NCI-H2081 (cell line): ENCODE measurements around the gene BAZ1B.
"Not testable (repeated sequence)": the region's sequence is repeated elsewhere in the genome, so short reads cannot be mapped to it uniquely, and the experiment has no call there.

Experiments used
- DNase-seq, 2 experiments: peaks; one replicate each; lab custom pipeline; 2025; lab: John Stamatoyannopoulos, UW

The BAZ1B gene

DNA sequence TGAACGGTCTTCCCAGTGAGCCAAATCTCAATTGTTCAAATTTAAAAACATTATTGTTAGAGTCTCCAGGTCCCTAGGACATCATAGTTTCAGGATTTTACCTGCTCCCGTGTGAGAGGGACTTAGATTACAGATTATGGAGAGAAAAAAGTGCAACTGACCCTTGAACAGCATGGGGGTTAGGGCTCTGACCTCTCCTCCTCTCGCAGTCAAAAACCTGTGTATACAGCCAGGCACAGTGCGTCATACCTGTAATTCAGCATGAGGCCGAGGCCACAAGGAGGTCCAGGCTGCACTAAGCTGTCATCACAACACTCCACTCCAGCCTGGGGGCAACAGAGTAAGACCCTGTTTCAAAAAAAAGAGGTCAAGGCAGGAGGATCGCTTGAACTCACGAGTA is 25.5 kb downstream of the BAZ1B start:
- no peak for DNase-seq

DNA sequence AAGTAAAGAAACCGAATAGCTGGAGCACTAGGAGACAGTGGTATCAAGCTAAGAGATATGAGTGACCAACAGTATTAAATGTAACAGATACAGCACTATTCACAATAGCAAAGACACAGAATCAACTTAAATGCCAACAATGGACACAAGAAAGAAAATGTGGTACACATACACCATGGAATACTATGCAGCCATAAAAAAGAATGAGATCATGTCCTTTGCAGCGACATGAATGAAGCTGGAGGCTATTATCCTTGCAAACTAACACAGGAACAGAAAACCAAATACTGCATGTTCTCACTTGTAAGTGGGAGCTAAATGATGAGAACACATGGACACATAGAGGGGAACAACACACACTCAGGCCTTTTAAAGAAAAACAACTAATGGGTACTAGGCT is 26.6 kb downstream of the BAZ1B start:
- not testable (repeated sequence) for DNase-seq

DNA sequence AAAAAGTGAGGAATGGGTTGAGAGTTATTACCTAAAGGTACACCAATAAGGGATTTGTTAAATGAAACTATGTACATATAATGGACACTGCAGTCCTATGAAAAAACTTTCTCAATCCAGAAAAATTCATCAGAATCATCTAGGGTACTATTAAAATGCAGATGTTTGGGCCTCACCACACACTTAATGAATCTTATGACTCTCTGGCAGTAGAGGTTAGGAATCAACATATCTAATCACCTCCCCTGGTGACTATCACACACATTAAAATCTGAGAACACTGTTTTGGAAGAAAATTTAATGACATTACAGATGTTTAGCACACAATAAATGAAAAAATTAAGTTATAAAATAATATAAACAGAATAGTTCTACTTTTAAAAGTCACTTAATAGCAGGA is 32.1 kb downstream of the BAZ1B start:
- DNase-seq, result no peak

DNA sequence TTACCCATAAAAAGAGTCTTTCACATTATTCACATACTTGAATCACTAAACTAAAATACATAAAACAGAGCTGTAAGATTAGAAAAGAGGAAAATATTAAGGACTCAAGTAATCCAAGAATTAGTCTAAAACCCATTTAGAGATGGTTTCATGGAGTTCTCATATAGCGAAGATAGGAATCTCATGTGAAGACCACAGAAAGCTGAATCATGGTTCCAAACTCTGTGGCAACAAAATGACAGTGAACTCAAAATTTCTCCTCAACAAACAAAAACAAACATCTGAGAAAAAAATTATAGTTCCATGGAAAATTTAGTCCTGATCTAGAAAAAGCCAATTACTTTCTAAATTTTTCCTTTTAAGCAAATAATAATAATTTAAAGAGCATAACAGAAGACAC is 34.6 kb downstream of the BAZ1B start:
- DNase-seq, result no peak

DNA sequence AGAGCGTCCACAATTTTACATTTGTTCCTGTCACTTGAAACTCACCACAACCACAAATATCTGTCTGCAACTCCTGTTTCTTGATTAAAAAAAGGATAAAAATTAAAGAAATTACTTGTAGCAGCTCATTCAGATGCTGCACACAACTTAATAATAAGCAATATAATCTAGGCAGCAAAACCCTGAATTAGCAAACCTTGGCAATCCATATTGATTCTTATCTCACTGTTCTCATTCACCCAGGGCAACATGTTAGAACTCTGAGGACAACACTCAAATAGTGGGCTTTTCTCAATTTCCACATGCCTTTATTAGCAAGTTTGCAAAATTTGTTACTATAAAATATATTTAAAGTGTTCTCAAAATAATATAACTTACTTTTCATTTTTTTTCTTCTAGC is 38.9 kb downstream of the BAZ1B start:
- DNase-seq, result no peak

DNA sequence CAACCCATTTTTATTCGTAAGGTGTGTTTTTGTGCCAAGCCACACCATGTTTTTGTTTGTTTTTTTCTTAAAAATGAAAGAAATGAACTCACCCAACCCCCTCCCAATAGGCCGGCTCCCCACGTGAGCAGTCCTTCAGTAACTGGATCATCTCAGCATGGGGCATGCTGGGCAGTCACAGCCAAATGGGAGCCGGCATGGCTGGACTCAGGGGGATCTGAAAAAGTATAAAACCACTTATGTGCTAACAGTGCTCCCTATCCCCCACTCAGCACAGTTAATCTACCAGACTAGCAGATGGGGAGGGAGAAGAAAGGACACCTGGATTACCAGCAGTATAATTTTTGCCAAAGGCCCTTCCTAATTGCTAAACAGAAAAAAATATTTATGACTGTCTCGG is 39.3 kb downstream of the BAZ1B start:
- no peak for DNase-seq

DNA sequence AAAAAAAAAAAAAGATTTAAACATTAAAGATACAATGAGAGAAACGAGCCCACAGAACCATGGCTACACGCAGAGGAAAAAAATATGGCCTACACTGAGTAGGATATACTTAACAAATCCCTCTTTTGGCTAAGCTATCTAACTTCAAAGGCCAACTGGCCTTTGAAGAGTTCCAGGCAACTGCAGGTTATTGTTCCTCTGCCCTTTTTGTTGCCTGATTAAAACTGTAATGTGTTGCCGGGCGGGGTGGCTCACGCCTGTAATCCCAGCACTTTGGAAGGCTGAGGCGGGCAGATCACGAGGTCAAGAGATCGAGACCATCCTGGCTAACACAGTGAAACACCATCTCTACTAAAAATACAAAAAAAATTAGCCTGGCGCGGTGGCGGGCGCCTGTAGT is 40.6 kb downstream of the BAZ1B start:
- not testable (repeated sequence) for DNase-seq

DNA sequence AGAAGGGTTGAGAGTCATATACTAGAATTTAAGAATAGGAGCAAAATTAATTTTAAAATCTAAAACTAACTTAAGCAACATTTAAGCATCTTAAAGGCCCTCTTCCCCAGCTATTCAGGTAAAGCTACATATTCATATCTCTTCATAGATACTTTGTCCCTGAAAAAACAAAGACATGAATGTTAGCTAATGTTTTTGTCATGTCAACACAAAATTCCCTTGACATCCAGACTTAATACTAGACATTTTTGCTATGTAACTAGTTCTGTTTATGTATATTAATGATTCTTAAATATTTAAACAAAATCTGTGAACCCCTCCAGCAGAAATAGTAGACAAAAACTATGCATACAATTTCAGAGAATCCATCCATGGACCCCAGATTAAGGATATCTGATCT is 43.5 kb downstream of the BAZ1B start:
- no peak for DNase-seq

DNA sequence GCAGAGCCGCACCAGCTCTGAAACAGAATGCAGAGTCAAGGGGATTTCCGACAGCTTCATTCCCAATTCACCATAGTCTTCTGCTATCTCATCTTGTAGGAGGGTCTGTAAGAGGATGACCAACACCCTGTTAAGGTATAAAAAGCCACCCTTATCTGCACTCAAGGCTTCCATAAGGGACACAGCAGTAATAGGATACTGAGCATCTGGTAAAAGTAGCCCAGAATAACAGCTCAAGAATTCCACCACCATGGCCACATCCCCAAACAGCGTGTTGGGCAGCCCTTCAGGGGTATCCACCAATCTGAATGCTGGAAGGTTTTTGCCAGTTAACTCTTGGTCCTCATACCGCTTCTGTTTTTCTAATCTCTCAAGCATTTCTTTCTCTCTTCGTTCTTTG is 44.7 kb downstream of the BAZ1B start:
- no peak for DNase-seq

DNA sequence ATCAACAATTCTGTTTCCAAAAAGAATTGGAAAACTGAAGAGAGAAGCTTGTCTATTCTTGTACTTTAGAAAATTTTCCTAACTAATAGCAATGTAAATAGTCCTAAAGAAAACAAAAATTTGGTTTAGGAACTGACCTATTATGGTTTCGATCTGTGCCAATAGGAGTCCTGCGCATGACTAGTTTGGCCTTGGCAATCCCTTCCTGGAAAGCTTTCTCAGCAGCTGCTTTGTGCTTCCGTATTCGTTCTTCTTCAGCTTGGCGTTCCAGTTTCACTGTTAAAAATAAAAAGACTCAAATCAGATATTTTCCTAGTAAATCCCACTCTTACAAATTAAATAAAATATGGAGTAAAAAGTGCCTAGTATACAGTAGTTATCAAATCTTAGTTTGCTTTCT is 51.9 kb downstream of the BAZ1B start:
- DNase-seq, result no peak

DNA sequence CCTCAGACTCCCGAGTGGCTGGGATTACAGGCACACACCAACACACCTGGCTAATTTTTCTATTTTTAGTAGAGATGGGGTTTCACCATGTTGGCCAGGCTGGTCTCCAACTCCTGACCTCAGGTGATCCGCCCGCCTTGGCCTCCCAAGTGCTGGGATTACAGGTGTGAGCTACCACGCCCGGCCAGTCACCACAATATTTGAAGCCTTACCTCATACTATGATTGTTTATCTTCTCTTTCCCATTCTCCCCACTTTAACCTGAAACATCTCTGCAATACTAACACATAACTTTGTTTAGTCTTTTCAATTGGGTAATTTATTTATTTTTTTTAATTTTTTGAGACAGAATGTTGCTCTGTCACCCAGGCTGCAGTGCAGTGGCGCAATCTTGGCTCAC is 55.0 kb downstream of the BAZ1B start:
- not testable (repeated sequence) for DNase-seq

DNA sequence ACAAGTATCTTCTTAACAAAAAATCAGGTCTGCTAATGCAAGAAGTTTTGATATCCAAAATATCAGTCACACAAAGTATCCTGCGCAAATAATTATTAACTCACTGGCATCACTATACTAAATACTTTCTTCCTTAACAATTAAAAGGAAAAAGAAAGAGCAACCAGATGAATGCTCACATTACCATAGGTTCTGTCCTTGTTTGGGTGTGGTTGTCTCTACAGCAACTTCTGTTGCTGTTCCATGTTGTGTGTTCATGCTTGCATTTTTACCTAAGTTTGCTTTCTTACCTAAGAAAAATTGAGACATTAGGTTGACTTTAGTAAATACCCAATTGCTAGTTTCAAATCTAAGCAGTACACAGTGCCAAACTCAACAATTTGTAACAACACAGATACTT is 56.0 kb downstream of the BAZ1B start:
- no peak for DNase-seq

DNA sequence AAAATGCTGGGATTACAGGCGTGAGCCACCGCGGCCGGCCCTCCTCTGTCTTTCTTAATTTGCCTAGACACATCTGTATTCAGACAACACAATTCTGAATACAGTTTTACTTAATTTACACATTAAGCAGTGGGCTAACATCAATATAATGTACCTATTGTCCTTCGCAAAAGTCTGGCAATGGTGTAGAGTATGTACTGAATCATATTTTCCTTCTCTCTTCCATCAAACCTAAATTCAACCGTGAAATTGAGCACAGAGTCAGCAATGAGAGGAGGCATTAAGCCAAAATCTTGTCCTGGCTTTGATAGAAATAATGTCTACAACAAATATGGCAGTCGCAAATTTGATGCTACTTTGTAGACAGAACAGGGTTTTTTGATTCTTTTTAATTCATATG is 58.1 kb downstream of the BAZ1B start:
- DNase-seq, result no peak

DNA sequence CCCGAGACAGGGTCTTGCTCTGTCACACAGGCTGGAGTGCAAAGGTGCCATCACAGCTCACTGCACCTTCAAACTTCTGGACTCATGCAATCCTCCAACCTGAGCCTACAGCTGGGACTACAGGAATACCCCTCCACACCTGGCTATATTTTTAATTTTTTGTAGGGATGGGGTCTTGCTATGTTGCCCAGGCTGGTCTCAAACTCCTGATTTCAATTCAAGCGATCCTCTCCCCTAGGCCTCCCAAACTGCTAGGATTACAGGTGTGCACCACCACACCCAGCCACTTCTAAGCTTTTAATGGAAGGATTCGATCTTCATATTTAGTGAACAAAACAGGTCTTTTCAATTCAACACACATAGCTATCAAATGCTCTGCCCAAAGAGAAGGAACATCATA is 58.8 kb downstream of the BAZ1B start:
- DNase-seq, result no peak

DNA sequence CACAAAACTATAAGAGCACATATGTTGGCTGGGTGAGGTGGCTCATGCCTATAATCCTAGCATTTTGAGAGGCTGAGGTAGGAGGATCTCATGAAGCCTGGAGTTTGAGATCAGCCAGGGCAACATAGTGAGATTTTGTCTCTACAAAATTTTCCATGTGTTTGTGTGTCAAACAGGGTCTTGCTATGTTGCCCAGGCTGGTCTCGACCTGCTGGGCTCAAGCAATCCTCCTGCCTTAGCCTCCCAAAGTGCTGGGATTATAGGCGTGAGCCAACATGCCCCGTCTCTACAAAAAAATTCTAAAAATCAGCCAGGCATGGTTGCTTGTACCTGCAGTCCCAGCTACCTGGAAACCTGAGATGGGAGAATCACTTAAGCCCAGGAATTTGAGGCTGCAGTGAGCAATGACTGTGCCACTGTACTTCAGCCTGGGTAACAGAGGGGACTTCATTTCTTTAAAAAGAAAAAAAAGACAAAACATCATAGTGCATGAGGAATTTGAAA is 60.3 kb downstream of the BAZ1B start:
- DNase-seq, result no peak

DNA sequence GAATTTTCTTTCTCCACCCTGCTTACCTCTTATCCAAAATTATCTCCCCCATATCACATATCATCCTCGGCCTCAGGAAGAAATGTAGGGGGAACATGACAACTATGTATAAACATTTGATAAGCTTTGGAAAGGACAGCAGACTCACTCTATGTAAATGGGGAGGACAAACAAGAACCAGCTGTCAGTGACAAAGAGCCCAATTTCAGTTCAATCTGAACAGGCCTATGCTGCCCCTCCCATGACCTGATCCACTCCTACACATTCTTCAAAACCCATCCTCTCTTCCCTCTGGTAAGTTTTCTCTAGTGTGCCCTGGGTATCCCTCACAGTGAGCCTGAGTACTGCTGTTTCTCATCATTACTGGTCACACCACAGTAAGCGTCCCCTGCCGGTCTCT is 67.7 kb downstream of the BAZ1B start:
- DNase-seq, result no peak

DNA sequence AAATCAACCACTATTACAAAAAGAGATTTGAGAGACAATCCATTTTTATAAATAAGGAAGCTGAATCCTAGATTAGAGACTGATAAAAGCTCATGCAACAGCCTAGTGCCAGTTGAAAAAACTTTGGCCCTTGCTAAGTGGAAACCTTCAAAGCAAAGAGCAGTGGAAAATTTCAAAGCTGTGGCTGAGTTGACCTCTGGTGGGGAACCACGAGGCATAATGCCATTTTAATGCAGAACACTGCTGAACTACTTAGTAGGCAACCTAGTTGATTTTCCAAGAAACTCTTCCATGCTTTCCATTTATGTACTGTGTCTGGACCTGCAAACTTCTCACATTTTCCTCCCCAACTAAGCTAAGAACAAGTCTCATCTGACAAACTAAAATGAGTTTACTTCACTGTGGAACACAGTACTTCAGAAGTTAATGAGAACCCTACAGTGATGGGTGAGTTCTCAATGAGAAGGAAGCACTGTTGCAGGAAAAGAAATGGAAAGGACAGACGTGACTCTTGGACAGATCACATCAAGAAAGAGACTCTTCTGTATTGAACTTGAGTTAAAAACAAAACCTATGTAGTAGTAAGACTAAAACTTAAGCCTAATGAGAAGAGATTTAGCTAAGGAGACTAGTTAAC is 69.0 kb downstream of the BAZ1B start:
- no peak for DNase-seq

DNA sequence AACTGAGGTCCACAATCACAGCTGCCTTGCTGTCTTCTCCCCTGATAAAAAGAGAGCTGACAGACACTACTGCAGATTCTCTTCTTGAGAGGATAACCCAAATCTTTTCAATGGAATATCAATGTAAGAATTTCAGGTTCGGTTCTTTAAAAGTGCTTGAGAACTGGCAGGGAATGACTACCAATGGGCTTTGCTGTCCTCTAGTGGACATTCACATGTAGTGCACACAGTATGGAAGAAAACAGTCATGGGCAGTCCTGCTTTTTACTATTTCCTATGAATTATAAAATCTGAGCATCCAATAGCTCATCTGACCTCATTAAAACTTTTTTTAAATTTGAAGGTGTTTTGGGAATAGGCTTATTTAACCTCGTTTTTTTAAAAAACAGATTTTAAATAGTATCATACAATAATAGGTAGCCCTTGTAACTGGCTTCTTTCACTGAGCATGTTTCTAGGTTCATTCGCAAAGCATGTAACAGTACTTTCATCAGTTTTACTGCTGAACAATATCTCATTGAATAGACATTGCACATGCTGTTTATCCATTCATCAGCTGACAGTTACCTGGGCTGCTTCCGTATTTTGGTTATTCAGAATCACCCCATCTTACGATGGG is 70.2 kb downstream of the BAZ1B start:
- DNase-seq, result peak; percentile 54 to 67

DNA sequence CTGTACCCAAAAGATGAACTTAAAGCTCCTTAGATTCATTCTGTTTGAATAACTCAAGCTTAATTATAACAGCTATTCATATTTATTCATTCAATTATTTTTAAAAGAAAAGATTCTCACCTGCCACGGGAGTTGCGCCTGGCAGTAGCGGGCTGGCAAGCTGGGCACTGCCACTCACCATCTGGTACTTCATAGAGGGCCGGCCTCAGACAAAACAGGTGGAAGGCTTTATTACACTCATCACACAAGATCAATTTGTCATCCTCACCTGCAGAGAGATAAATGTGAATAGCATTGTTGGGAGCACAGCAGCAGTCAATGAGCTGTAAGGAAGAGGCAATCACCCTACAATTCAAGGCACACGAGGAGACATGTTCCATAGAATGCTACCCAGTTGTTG is 72.7 kb downstream of the BAZ1B start:
- DNase-seq, result peak; percentile 91 to 98

DNA sequence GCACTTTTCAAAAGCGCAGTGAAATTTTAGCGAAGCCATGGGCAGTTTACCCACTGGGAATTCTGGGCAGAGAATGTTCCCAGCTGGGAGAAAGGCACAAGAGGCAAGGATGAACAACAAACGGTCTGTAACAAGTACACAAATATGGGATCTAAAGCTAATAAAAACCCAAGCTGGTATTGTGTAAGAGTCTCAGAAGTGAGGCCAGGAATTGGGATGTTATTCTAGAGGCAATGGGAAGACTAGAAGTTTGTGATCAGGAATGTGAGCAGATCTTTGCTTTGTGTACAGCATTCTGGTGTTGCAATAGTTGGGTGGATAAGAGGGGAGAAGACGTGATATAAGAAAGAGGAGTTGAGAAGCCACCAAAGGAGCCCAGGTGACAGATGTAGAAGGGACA is 73.5 kb downstream of the BAZ1B start:
- DNase-seq, result no peak

DNA sequence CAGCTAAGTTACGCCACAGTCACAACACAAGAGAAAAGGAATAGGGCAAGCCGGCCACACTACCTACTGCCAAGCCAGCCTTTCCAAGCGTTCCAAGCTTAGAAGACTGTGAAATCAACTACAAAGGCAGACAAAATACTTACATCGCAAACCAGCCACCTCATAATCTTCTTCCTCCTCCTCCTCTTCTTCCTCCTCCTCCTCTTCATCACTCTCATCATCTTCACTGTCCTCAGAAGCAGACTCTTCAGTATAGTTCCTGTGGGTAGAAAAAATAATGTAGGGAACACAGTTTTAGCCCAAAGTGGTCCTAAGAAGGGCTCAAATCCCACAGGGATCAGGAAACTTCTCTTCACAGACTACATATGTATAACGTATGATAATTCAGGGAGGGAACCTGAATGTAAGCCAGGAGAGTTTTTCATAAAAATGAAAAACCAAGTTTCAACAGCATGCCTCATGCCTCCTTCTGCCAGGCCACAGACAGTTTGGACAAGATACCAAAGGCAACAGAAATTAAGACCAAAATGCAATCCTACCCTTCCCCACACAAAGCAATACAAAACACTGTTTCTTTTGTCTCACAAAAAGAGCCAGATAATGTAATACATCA is 74.9 kb downstream of the BAZ1B start:
- no peak for DNase-seq

DNA sequence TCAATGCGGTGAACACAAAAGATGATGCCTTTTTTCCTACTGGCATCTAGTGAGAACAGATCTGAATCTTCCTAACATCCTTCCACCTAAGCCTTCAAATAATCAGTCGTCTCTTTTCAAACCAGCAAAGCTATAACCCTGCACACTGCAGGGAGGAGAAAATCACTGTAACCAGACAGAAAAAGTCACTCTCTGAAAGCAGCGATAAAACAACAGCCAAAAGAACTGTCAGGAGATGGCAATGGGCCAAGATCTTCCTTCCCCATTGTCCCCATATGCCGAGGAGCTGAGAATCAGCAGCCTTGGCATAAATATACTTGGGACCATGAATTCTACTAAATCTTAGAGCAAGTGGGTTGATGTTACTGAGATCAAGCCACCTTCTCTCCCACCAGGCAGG is 75.4 kb downstream of the BAZ1B start:
- peak in 1 of 2 experiments; percentile 40 for DNase-seq

DNA sequence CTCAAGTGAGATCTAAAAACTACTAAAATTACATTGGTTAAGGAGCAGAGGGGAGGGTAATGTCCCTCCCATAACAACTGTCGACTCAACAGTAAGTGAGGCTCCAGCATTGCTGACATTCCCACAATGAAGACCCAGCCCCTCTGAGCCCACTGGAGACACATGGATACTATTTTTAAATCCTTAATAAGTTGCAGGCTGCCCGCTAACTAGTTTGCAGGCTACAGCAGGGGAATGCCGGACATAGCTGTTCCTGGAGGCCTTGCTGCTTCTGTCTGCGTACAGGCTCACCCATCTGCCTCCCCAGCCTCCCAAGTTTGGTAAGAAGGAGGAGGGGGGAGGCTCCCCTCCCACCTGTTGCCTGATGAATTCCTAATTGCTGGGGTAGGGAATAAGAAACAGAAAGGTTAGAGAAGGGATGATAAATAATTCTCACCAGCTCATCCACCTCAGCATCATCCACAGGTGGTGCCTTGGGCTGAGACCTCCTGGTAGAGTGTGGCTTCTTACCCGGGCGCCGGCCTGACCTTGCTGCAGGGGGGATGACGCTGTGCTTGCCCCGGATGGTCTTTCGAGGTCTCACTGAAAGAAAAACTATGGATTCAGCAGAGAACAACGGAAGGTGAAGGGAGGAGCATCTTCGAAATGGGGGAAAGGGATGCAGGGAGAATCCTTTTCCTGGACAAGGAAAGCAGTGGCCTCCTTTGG is 78.4 kb downstream of the BAZ1B start:
- DNase-seq, result no peak
